PC-9 (cell line): ENCODE results near the gene PANX2.

ENCODE experiments used
- CTCF ChIP-seq: fragments of 200-600 bp; sonication (generic); conservative IDR thresholded peaks from 2 replicates; pipeline ENCODE4 v1.6.1; 2017; ENCODE audit warnings: mixed run types, antibody characterized with exemption, mild to moderate bottlenecking, moderate library complexity
- EZH2 ChIP-seq: fragments of 200-600 bp; sonication (generic); IDR thresholded peaks from 2 replicates; pipeline ENCODE4 v1.8.0; 2017; ENCODE audit warnings: antibody characterized with exemption, low read depth

- TF ChIP-seq CTCF (no peak), EZH2 (no peak)
Measured at GRCh38 chr22:50134481-50134880, 36.0 kb upstream of the PANX2 start.
